GM19035 (cell line): ENCODE results near the gene OLR1.

ENCODE experiments used
- ATAC-seq: cut with Tn5 transposase; IDR thresholded peaks from one replicate; pipeline ENCODE4 v1.9.1; 2021; ENCODE audit not compliant: unreplicated experiment

OLR1 gene

GRCh38 chr12:10154145-10154496 is 17.8 kb downstream of the OLR1 start:
- ATAC-seq = no peak

- peak; percentile 73 for ATAC-seq
Observed at GRCh38 chr12:10153271-10154144, 18.4 kb downstream of the OLR1 start.

GRCh38 chr12:10151621-10152020 is 20.3 kb downstream of the OLR1 start:
- no peak for ATAC-seq

- peak; percentile 77 for ATAC-seq
Observed at GRCh38 chr12:10147714-10148403, 24.1 kb downstream of the OLR1 start.

GRCh38 chr12:10142976-10143589 is 28.8 kb downstream of the OLR1 start:
- ATAC-seq = no peak

GRCh38 chr12:10140001-10140400 is 31.9 kb downstream of the OLR1 start:
- ATAC-seq = no peak

- ATAC-seq = no peak
Observed at GRCh38 chr12:10136637-10137205, 35.2 kb downstream of the OLR1 start.

- ATAC-seq = no peak
Observed at GRCh38 chr12:10135126-10135525, 36.8 kb downstream of the OLR1 start.

GRCh38 chr12:10132850-10133370 is 39.0 kb downstream of the OLR1 start:
- ATAC-seq = no peak

GRCh38 chr12:10131111-10131690 is 40.7 kb downstream of the OLR1 start:
- ATAC-seq = no peak

- peak; percentile 87 for ATAC-seq
Observed at GRCh38 chr12:10130042-10130441, 41.9 kb downstream of the OLR1 start, which contains the start of gene CLEC7A. TSS of gene CLEC7A (minus strand) at chr12:10130199. CDS start at chr12:10130082, 117 bp downstream.

- no peak for ATAC-seq
Observed at GRCh38 chr12:10128687-10129086, 43.2 kb downstream of the OLR1 start.

GRCh38 chr12:10126413-10126812 is 45.5 kb downstream of the OLR1 start:
- no peak for ATAC-seq

GRCh38 chr12:10122689-10123088 is 49.2 kb downstream of the OLR1 start:
- ATAC-seq = no peak

- no peak for ATAC-seq
Observed at GRCh38 chr12:10121278-10121677, 50.7 kb downstream of the OLR1 start.

- ATAC-seq = no peak
Observed at GRCh38 chr12:10119066-10119465, 52.9 kb downstream of the OLR1 start.

GRCh38 chr12:10115890-10116289 is 56.0 kb downstream of the OLR1 start:
- ATAC-seq = no peak

GRCh38 chr12:10115311-10115710 is 56.6 kb downstream of the OLR1 start:
- ATAC-seq = no peak

GRCh38 chr12:10113920-10114319 is 58.0 kb downstream of the OLR1 start:
- no peak for ATAC-seq

GRCh38 chr12:10113075-10113474 is 58.9 kb downstream of the OLR1 start:
- ATAC-seq = no peak

GRCh38 chr12:10111451-10111850 is 60.5 kb downstream of the OLR1 start:
- no peak for ATAC-seq
